Diencephalon (tissue), 1 donor: ENCODE results near the gene MSMP. TPM values are rescaled to one million over a fixed set of nuclear protein-coding genes. Genes with fewer than 3 reads are reported as not detected.

Experiments used
- small RNA-seq: library from RNA; depleted of rRNA; stranded (forward); fragments of <200 nt; gene quantifications from one replicate; pipeline ENCODE3, GENCODE V24; 2014
- total RNA-seq: library from RNA; depleted of rRNA; stranded (reverse); fragments of >200 nt; gene quantifications from one replicate; pipeline ENCODE4 v1.2.3, GENCODE V29; 2014

Gene MSMP, protein sequence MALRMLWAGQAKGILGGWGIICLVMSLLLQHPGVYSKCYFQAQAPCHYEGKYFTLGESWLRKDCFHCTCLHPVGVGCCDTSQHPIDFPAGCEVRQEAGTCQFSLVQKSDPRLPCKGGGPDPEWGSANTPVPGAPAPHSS
- total RNA-seq, result not detected

DNA sequence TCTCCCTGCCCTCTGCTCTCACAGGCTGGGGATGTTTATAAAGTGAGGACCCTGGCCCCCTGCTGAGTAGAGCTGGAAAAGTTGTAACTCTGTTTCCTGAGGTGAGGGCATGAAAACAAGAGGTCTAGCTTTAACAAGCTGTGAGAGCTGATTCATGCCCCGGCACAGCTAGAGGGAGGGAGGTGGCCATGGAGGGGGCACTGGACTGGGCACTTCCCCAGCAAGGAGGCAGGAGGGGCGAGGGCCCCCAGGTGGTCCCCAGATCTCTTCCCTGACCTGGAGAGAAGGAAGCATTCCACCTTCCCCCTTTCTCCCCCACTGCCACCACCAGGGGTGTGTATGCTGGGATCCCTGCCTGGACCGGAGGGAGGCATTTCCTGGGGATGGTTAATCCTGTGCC is at the start of gene MSMP:
MSMP (minus strand) TSS at position 13 of the 400 bp plus-strand sequence. CDS start 147 bp downstream, outside the sequence.

GRCh38 chr9:35791297-35791921 is 37.3 kb upstream of the MSMP start, which contains the start of gene NPR2:
Gene NPR2 (plus strand): TSS chr9:35791591. CDS start chr9:35792409, 818 bp downstream.

DNA sequence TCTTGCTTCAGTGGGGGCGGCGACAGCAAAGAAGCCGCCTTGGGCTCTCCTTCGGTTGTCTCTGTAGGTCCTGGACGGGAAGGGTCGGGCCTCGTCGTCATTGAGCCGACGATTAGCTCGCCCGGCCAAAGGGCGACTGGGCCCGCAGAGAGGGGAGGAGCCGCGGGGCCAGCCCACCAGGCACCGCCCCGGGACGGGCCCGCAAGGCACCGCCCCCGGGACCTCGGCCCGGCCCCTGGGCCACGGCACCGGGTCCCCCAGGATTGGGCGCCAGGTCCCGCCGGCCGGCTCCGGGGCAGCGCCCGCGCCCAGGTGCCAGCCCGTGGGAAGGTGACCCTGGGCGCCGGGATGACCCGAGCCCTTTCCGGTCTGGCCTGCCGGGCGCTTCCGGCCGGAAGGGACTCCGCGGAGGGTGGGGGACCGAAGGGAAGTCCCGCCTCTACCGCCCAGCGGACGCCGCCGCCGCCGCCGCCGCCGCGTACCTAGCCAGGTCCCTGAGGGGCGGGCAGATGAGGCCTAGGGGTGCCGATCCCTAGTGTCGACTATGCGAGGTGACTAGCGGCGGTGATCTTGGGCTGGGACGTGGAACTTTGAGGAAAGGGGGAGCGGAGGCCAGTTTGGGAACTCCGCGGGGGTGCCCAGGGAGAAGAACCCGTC is 5.1 kb downstream of the MSMP start, which contains the start of the genes GBA2 and RGP1:
GBA2 (minus strand) TSS at position 371 of the 657 bp plus-strand sequence. CDS start 524 bp downstream, outside the sequence.
RGP1 (plus strand) TSS at position 430 of the 657 bp plus-strand sequence. CDS start 469 bp downstream, outside the sequence.

GRCh38 chr9:35732185-35732799 is 21.8 kb downstream of the MSMP start, which contains the start of the genes CREB3 and TLN1:
Gene CREB3 (plus strand): TSS chr9:35732666. CDS start chr9:35732773, 107 bp downstream.
Gene TLN1 (minus strand): TSS chr9:35732195. CDS start chr9:35725694, 6,501 bp downstream.

Small RNAs within 50 kb of the gene (small RNA-seq; reads per million reads assigned to genes)
- not detected for gene MIR6853

Other genes starting within 250 kb of the MSMP start
- 20.1 TPM for gene TESK1, start 149.0 kb downstream of the MSMP start, total RNA-seq
- 0.46 TPM for gene CD72, start 135.9 kb downstream of the MSMP start, total RNA-seq
- gene SIT1, start 103.3 kb downstream of the MSMP start, total RNA-seq, result not detected
- 144,204 TPM for gene RMRP, start 96.3 kb downstream of the MSMP start, total RNA-seq
- gene CCDC107, start 96.0 kb downstream of the MSMP start, total RNA-seq, result 11.5 TPM
- gene ARHGEF39, start 89.1 kb downstream of the MSMP start, total RNA-seq, result 0.46 TPM
- gene CA9, start 80.3 kb downstream of the MSMP start, total RNA-seq, result 1.2 TPM
- 14.1 TPM for gene TPM2, start 64.4 kb downstream of the MSMP start, total RNA-seq
- gene TLN1, start 22.1 kb downstream of the MSMP start, total RNA-seq, result 24.9 TPM
- 33.0 TPM for gene CREB3, start 21.6 kb downstream of the MSMP start, total RNA-seq
- 60.7 TPM for gene GBA2, start 5.0 kb downstream of the MSMP start, total RNA-seq
- 19.1 TPM for gene RGP1, start 5.0 kb downstream of the MSMP start, total RNA-seq
- 11.3 TPM for gene NPR2, start 37.3 kb upstream of the MSMP start, total RNA-seq
- 8.3 TPM for gene SPAG8, start 58.0 kb upstream of the MSMP start, total RNA-seq
- gene HINT2, start 60.8 kb upstream of the MSMP start, total RNA-seq, result 13.4 TPM
- 0.23 TPM for gene FAM221B, start 74.5 kb upstream of the MSMP start, total RNA-seq
- gene TMEM8B, start 75.0 kb upstream of the MSMP start, total RNA-seq, result 10.4 TPM
- gene OR13J1, start 116.1 kb upstream of the MSMP start, total RNA-seq, result not detected
- gene HRCT1, start 151.9 kb upstream of the MSMP start, total RNA-seq, result not detected
- 0.46 TPM for gene SPAAR, start 155.2 kb upstream of the MSMP start, total RNA-seq
- gene OR2S2, start 203.9 kb upstream of the MSMP start, total RNA-seq, result not detected